HL-60 (cell line): Measurements from ENCODE around the gene TRPV2.

Experiments used
- DNase-seq, 2 experiments: peaks; one replicate each; pipeline ENCODE4 v3.0.0-alpha.2; 2010 to 2020; ENCODE audit warnings: low read depth in 1 of 2, low spot score in 1 of 2
- H3K27ac ChIP-seq: fragments of 250-450 bp; sonication (Bioruptor Pico); replicated peaks from 2 replicates; pipeline ENCODE4 v1.5.1; 2020; ENCODE audit warnings: mild to moderate bottlenecking, moderate library complexity
- H3K27me3 ChIP-seq: fragments of 250-450 bp; sonication (Bioruptor Pico); 2 replicates; pipeline ENCODE4 v1.5.1; 2021; ENCODE audit warnings: mild to moderate bottlenecking, moderate library complexity; ENCODE audit not compliant: insufficient read depth, poor library complexity, severe bottlenecking
- H3K4me3 ChIP-seq: replicated peaks from 2 replicates; pipeline ENCODE4 v1.5.1; 2011; ENCODE audit warnings: mild to moderate bottlenecking, control low read depth, low read length; ENCODE audit not compliant: insufficient read depth
- CTCF ChIP-seq: IDR thresholded peaks from one replicate; pipeline ENCODE4 v1.5.1; 2011; ENCODE audit warnings: low read length, control low read depth, inconsistent platforms; ENCODE audit not compliant: insufficient read depth
- GABPA ChIP-seq: IDR thresholded peaks from 2 replicates; pipeline ENCODE4 v1.6.1; 2012; ENCODE audit warnings: low read depth
- POLR2AphosphoS5 ChIP-seq: IDR thresholded peaks from 2 replicates; pipeline ENCODE4 v1.6.1; 2012; ENCODE audit warnings: low read depth
- SPI1 ChIP-seq: IDR thresholded peaks from 2 replicates; pipeline ENCODE4 v1.6.1; 2012; ENCODE audit warnings: low read depth, mild to moderate bottlenecking, borderline replicate concordance
- long read RNA-seq: library from polyadenylated mRNA; unstranded; transcript quantifications from one replicate; pipeline ENCODE4 v2.0.0, GENCODE V29; 2020
- TF ChIP-seq, protein P1 (sequence below): IDR thresholded peaks from 2 replicates; pipeline ENCODE4 v1.6.1; 2012; ENCODE audit warnings: low read depth; ENCODE audit not compliant: insufficient replicate concordance

The TRPV2 gene
- long read RNA-seq, transcript TRPV2-201 (15 exons, 2,808 nt), result major isoform, 97 of 215 reads
- long read RNA-seq, partial matches to known transcripts, result 55 of 215 reads
- long read RNA-seq, other reads (novel, unspliced or antisense), result 63 of 215 reads

DNA sequence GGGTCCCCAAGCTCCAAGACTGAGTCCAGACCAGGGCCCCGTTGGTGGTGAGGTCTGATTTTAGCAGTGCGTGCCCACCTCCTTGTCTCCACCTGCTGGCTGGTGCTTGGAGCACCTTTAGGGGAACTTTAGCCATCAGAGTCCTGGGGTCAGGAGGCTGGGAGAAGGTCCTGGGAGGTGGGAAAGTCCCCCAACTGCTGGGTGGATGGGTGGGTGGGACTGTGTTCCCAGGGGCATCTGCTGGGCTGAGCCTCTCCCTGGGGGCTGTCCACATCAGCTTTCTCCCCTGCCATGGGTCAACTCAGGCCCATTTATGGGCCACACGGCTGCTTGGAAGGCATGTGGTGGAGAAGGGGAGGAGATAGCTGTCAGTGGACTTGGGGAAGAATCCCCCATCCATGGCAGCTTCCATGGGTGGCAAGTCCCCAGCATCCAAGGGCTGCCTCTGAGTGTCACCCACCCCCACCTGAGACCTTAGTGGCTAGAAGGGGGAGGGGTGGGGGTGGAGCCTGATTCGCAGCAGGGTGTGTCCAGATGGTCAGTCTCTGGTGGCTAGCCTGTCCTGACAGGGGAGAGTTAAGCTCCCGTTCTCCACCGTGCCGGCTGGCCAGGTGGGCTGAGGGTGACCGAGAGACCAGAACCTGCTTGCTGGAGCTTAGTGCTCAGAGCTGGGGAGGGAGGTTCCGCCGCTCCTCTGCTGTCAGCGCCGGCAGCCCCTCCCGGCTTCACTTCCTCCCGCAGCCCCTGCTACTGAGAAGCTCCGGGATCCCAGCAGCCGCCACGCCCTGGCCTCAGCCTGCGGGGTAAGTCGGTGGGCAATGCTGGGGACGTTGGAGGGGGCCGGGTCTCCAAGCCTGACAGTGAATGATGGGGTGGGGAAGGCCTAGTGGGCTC, at the start of gene TRPV2:
TRPV2 (plus strand) TSS at position 541 of the 894 bp plus-strand sequence. CDS start 2,098 bp downstream, outside the sequence.
- H3K27ac ChIP-seq, result peak within 1 kb of the TSS; percentile 91
- H3K27me3 ChIP-seq, result no peaks in the 10 kb centered on the region
- TF ChIP-seq POLR2AphosphoS5, result no peak
- TF ChIP-seq SPI1, result peak; percentile 60
- TF ChIP-seq GABPA, result no peak
- no peak for TF ChIP-seq CTCF
- TF ChIP-seq, protein P1, sequence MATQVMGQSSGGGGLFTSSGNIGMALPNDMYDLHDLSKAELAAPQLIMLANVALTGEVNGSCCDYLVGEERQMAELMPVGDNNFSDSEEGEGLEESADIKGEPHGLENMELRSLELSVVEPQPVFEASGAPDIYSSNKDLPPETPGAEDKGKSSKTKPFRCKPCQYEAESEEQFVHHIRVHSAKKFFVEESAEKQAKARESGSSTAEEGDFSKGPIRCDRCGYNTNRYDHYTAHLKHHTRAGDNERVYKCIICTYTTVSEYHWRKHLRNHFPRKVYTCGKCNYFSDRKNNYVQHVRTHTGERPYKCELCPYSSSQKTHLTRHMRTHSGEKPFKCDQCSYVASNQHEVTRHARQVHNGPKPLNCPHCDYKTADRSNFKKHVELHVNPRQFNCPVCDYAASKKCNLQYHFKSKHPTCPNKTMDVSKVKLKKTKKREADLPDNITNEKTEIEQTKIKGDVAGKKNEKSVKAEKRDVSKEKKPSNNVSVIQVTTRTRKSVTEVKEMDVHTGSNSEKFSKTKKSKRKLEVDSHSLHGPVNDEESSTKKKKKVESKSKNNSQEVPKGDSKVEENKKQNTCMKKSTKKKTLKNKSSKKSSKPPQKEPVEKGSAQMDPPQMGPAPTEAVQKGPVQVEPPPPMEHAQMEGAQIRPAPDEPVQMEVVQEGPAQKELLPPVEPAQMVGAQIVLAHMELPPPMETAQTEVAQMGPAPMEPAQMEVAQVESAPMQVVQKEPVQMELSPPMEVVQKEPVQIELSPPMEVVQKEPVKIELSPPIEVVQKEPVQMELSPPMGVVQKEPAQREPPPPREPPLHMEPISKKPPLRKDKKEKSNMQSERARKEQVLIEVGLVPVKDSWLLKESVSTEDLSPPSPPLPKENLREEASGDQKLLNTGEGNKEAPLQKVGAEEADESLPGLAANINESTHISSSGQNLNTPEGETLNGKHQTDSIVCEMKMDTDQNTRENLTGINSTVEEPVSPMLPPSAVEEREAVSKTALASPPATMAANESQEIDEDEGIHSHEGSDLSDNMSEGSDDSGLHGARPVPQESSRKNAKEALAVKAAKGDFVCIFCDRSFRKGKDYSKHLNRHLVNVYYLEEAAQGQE, result no peak
- H3K4me3 ChIP-seq, result peak within 1 kb of the TSS; percentile 69
- DNase-seq, result peak in 1 of 2 experiments; percentile 29

DNA sequence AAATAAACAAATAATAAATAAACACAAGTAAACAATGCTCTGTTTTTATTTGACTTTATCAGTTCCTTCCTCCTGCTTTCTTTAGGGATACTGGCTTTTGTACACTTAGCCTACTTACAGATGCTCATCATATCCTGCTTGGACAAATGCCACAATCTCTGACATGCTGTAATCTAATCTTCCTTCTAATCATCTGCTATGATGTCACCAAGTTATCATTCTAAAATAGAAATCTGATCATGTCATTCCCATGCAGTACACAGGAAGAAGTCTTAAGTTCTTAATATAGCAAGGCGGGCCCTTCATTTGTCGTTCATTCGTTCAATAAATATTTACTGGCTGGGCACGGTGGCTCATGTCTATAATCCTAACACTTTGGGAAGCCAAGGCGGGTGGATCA, 43.6 kb upstream of the TRPV2 start:
- no peak for DNase-seq
- TF ChIP-seq POLR2AphosphoS5 (no peak), GABPA (no peak), SPI1 (no peak), CTCF (no peak)
- H3K4me3 ChIP-seq, result no peak overlapping the region
- no peak overlapping the region for H3K27ac ChIP-seq
- no peaks in the 10 kb centered on the region for H3K27me3 ChIP-seq

DNA sequence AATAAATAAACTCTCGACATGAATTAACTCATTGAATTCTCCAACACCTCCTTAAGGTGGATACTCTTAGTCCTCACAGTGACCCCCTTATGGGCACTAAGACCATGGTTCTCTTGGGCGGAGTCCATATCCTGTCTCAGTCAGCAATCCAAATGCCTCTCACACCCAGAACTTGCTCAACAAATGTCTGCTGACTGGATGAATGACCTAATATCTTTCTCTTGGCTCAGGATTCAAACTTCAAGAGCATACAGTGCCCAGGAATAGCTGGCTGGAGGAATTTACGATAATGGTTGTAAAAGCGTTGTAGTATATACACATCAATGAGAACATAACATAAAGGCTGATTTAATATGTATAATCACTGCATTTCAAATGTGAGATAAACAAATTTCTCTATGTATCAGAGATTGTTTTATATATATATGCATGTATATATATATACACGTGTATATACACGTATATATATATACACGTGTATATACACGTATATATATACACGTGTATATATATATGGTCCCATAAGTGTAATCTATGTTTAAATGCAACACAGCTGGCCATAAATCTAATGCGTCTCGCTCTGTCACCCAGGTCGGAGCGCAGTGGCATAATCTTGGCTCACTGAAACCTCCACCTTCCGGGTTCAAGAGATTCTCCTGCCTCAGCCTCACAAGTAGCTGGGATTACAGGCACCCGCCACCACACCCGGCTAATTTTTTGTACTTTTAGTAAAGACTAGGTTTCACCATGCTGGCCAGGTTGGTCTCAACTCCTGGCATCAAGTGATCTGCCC, 41.0 kb upstream of the TRPV2 start:
- DNase-seq, result no peak
- no peak overlapping the region for H3K27ac ChIP-seq

More for the DNA sequence above, 41.0 kb upstream of the TRPV2 start:
- TF ChIP-seq SPI1 (no peak), GABPA (no peak), CTCF (no peak), POLR2AphosphoS5 (no peak)
- TF ChIP-seq, protein P1, result no peak
- H3K4me3 ChIP-seq, result no peak overlapping the region
- no peaks in the 10 kb centered on the region for H3K27me3 ChIP-seq
